ENCODE measurements around the gene IGFBP3.

IGFBP3 gene

DNA sequence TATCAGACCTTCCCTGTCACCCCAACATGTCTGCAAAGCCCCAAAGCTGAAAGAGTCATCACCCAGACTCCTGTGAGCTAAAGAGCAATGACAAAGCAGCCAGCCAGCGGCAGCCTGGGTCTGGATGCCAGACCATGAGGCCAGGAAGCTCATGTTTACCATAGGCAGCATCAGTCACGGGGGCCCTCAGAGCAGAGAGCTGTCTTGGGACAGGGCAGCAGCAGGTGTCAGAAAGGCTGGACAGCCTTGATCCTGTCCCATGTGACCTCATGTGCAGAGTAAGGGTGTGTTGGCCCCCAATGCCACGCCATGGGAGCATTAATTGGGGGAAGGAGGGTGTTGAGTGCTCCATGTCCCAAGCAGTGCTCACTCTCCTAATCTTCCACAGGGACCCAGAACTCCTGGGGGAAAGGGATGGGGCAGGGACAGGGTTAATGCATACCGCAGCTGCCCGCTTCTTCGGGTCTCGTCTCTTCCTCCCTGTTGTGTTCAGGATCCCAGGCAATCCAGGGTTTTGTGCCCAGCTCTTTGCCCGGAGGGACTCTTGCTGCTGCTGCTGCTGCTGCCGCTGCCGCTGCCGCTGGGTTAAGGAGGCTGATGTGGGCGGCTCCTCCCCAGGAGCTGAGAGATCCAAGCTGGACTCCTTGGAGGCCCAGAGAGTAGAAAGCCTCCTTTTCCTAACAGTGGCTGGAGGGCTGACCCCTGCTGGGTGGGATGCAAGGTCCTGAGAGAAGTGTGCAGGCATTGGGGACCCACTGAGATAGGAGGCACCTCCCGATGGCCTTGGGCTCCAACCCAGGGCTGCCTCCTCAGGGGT, 55.3 kb downstream of the IGFBP3 start:
- H3K27ac ChIP-seq (ENCODE audit: low read depth, low read length): no peak overlapping the region
- no peak overlapping the region for H3K9ac ChIP-seq (ENCODE audit: low read length)
- no peaks in the 10 kb centered on the region for H3K9me3 ChIP-seq (ENCODE audit: low read length)
- H3K4me1 ChIP-seq (ENCODE audit: insufficient read depth, low read length): no peaks in the 10 kb centered on the region
- no peak overlapping the region for H3K4me3 ChIP-seq (ENCODE audit: low read depth in 1 of 2, low read length in 2 of 2)
- no peaks in the 10 kb centered on the region for H3K27me3 ChIP-seq (ENCODE audit: control insufficient read depth in 1 of 2, insufficient read depth in 2 of 2, low read length in 2 of 2)
- H3K36me3 ChIP-seq (ENCODE audit: insufficient read depth, low read length): no peaks in the 10 kb centered on the region

DNA sequence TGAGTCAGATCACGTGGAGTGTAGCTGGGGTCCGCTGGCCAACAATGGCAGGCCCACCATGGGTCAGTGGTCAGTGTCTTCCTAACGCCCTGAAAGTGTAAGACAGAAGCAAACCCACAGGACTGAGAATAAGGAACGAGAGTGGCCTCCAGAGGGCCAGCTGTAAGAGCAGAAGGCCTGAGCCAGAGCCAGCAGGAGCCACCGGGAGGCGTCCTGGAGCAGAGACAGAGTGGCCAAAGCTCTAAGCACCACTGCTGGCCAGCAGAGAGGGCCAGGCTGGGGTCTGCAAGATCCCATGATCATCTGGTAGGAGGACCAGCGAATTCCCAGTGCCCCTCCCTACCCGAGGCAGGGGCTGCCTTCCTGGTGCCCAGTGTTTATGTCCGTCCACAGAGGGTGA, 57.4 kb downstream of the IGFBP3 start:
- no peaks in the 10 kb centered on the region for H3K36me3 ChIP-seq (ENCODE audit: insufficient read depth, low read length)

More for the DNA sequence above, 57.4 kb downstream of the IGFBP3 start:
- Histone ChIP-seq H3K4me3 (ENCODE audit: low read depth in 1 of 2, low read length in 2 of 2) (no peak overlapping the region), H3K9ac (ENCODE audit: low read length) (no peak overlapping the region), H3K27ac (ENCODE audit: low read depth, low read length) (no peak overlapping the region), H3K9me3 (ENCODE audit: low read length) (no peaks in the 10 kb centered on the region), H3K4me1 (ENCODE audit: insufficient read depth, low read length) (no peaks in the 10 kb centered on the region), H3K27me3 (ENCODE audit: control insufficient read depth in 1 of 2, insufficient read depth in 2 of 2, low read length in 2 of 2) (no peaks in the 10 kb centered on the region)

All from muscle layer of colon (tissue), 2 donors.